HCT116 (cell line): Measurements from ENCODE around the gene ATG16L1. TPM values are rescaled to one million over a fixed set of nuclear protein-coding genes. Genes with fewer than 3 reads are reported as not detected.
A peak's percentile ranks its signal among the peaks of the same experiment; 100 is the strongest.

Experiments used
- ATAC-seq: fragments of 200-7000 bp; cut with Tn5 transposase; 2 replicates; pipeline ENCODE4 v1.9.1; 2020; ENCODE audit warnings: mild to moderate bottlenecking, moderate library complexity
- BruUV-seq: library from RNA; stranded (reverse); fragments of 400-500 nt; replicated peaks from 2 replicates; lab custom pipeline; 2021; lab: Mats Ljungman, UMichigan
- CTCF ChIA-PET: fragments of 300-600 bp; sonication (Branson Sonifier 250); formaldehyde crosslinking; loops from one replicate; lab custom pipeline; 2021; ENCODE audit warnings: antibody characterized with exemption; lab: Charles Lee
- POLR2A ChIA-PET: fragments of 300-600, 350-600 bp; sonication (Branson Sonifier 250); formaldehyde crosslinking; loops from one replicate; lab custom pipeline; 2021; ENCODE audit warnings: antibody characterized with exemption; lab: Charles Lee
- RAD21 ChIA-PET, 2 experiments: fragments of 300-600 bp; sonication (Branson Sonifier 250); formaldehyde crosslinking; loops; one replicate each; lab custom pipeline; 2023; ENCODE audit warnings: low total read pairs in 2 of 2; ENCODE audit not compliant: uncharacterized antibody in 2 of 2, unreplicated experiment in 2 of 2, low non-redundant PET in 1 of 2; lab: Charles Lee
- DNase-seq: peaks from one replicate; pipeline ENCODE4 v3.0.0-alpha.2; 2010; ENCODE audit warnings: low read depth, low spot score
- H2AFZ ChIP-seq: fragments of 200-600 bp; shearing (Covaris generic), sonication (generic); 2 replicates; pipeline ENCODE4 v1.6.1; 2017; ENCODE audit warnings: low read depth, mixed run types, mixed read lengths, antibody characterized with exemption, low read length; ENCODE audit not compliant: poor library complexity, severe bottlenecking
- H3K27ac ChIP-seq: 2 replicates; pipeline ENCODE4 v1.5.1; 2012; ENCODE audit warnings: low read depth, low read length
- H3K27me3 ChIP-seq: fragments of 200-600 bp; sonication (generic); 2 replicates; pipeline ENCODE4 v1.6.1; 2016; ENCODE audit warnings: mixed run types, low read length, mixed read lengths; ENCODE audit not compliant: insufficient read depth
- H3K36me3 ChIP-seq, 2 experiments: fragments of 200-500 bp in 1 of 2; fragments of 200-600 bp in 1 of 2; sonication (Bioruptor generic) in 1 of 2; sonication (generic) in 1 of 2; 2 replicates each; pipeline versions ENCODE4 v1.5.1 to v1.6.1; 2014 to 2016; ENCODE audit warnings: low read length in 2 of 2, inconsistent platforms in 1 of 2, mixed read lengths in 1 of 2, mixed run types in 1 of 2; ENCODE audit not compliant: insufficient read depth in 2 of 2, control insufficient read depth in 1 of 2
- H3K4me1 ChIP-seq, 2 experiments: fragments of 200-600 bp in 1 of 2; sonication (generic) in 1 of 2; 2 replicates each; pipeline versions ENCODE4 v1.5.1 to v1.6.1; 2012 to 2017; ENCODE audit warnings: low read length in 2 of 2, inconsistent platforms in 1 of 2, mild to moderate bottlenecking in 1 of 2, mixed read lengths in 1 of 2, mixed run types in 1 of 2, moderate library complexity in 1 of 2; ENCODE audit not compliant: insufficient read depth in 2 of 2, control insufficient read depth in 1 of 2
- H3K4me2 ChIP-seq: fragments of 200-600 bp; sonication (generic); 2 replicates; pipeline ENCODE4 v1.6.1; 2017; ENCODE audit warnings: mixed run types, low read length, mixed read lengths
- H3K4me3 ChIP-seq, 2 experiments: fragments of 200-600 bp in 1 of 2; sonication (generic) in 1 of 2; replicated peaks in 1 of 2; 2 replicates each; pipeline ENCODE4 v1.5.1; 2011 to 2016; ENCODE audit warnings: low read length in 2 of 2, control low read depth in 1 of 2, low read depth in 1 of 2, mild to moderate bottlenecking in 1 of 2, mixed read lengths in 1 of 2, mixed run types in 1 of 2
- H3K79me2 ChIP-seq: fragments of 200-600 bp; sonication (generic); 2 replicates; pipeline ENCODE4 v1.6.1; 2017; ENCODE audit warnings: mild to moderate bottlenecking, mixed run types, low read length, moderate library complexity, mixed read lengths; ENCODE audit not compliant: insufficient read depth
- H3K9ac ChIP-seq: fragments of 200-600 bp; sonication (generic); 2 replicates; pipeline ENCODE4 v1.6.1; 2016; ENCODE audit warnings: low read length, mixed read lengths
- H3K9me2 ChIP-seq: fragments of 200-600 bp; sonication (generic), shearing (Covaris generic); 2 replicates; pipeline ENCODE4 v1.6.1; 2017; ENCODE audit warnings: mixed run types, mild to moderate bottlenecking, moderate library complexity; ENCODE audit not compliant: insufficient read depth
- H3K9me3 ChIP-seq, 2 experiments: fragments of 200-500 bp in 1 of 2; fragments of 200-600 bp in 1 of 2; sonication (Bioruptor generic) in 1 of 2; sonication (generic) in 1 of 2; 2 replicates each; pipeline ENCODE4 v1.6.1; 2014 to 2017; ENCODE audit warnings: low read length in 2 of 2, mixed read lengths in 2 of 2, inconsistent platforms in 1 of 2, low read depth in 1 of 2, mild to moderate bottlenecking in 1 of 2, mixed run types in 1 of 2, moderate library complexity in 1 of 2; ENCODE audit not compliant: control insufficient read depth in 1 of 2, insufficient read depth in 1 of 2
- H4K20me1 ChIP-seq: fragments of 200-600 bp; sonication (generic), shearing (Covaris generic); 2 replicates; pipeline ENCODE4 v1.6.1; 2017; ENCODE audit warnings: mixed run types, mild to moderate bottlenecking, moderate library complexity; ENCODE audit not compliant: insufficient read depth
- CBX3 ChIP-seq: IDR thresholded peaks from 2 replicates; pipeline ENCODE4 v1.6.1; 2012; ENCODE audit warnings: low read depth
- CEBPB ChIP-seq: IDR thresholded peaks from 2 replicates; pipeline ENCODE4 v1.6.1; 2012; ENCODE audit warnings: low read depth
- EGR1 ChIP-seq: IDR thresholded peaks from 2 replicates; pipeline ENCODE4 v1.6.1; 2012; ENCODE audit warnings: low read depth
- EZH2phosphoT487 ChIP-seq: fragments of 200-600 bp; IDR thresholded peaks from 2 replicates; pipeline ENCODE4 v1.6.1; 2018; ENCODE audit warnings: antibody characterized with exemption, borderline replicate concordance
- FOSL1 ChIP-seq: IDR thresholded peaks from 2 replicates; pipeline ENCODE4 v1.6.1; 2012; ENCODE audit warnings: low read depth
- JUND ChIP-seq: IDR thresholded peaks from 2 replicates; pipeline ENCODE4 v1.6.1; 2012
- POLR2AphosphoS5 ChIP-seq: IDR thresholded peaks from 2 replicates; pipeline ENCODE4 v1.6.1; 2011; ENCODE audit warnings: mild to moderate bottlenecking, low read depth, low read length, moderate library complexity
- SIN3A ChIP-seq: IDR thresholded peaks from 2 replicates; pipeline ENCODE4 v1.6.1; 2012; ENCODE audit warnings: low read depth
- SP1 ChIP-seq: IDR thresholded peaks from 2 replicates; pipeline ENCODE4 v1.6.1; 2012; ENCODE audit warnings: low read depth
- intact Hi-C: fragments of 100-400 bp; cut with micrococcal nuclease; formaldehyde crosslinking; loops from 2 replicates; pipeline ENCODE4 v1.10.0; 2022
- total RNA-seq: library from RNA; stranded (reverse); gene quantifications from one replicate; pipeline ENCODE4 v1.2.1, GENCODE V29; 2021; ENCODE audit not compliant: unreplicated experiment
- TF ChIP-seq, protein P1 (sequence below): IDR thresholded peaks from 2 replicates; pipeline ENCODE4 v1.6.1; 2011; ENCODE audit warnings: mild to moderate bottlenecking, low read length, moderate library complexity; ENCODE audit not compliant: insufficient replicate concordance; ENCODE audit errors: extremely low read depth
- TF ChIP-seq, protein P2 (sequence below): IDR thresholded peaks from 2 replicates; pipeline ENCODE4 v1.6.1; 2012
- TF ChIP-seq, protein P3 (sequence below), 3 experiments: fragments of 200-600 bp in 1 of 3; sonication (generic) in 1 of 3; IDR thresholded peaks in 2 of 3; conservative IDR thresholded peaks in 1 of 3; 2 replicates each; pipeline ENCODE4 v1.5.1; 2012 to 2017; ENCODE audit warnings: low read depth in 2 of 3, low read length in 2 of 3, antibody characterized with exemption in 1 of 3, borderline replicate concordance in 1 of 3, control low read depth in 1 of 3, mild to moderate bottlenecking in 1 of 3, mixed read lengths in 1 of 3, mixed run types in 1 of 3, moderate library complexity in 1 of 3; ENCODE audit not compliant: insufficient read depth in 1 of 3
- TF ChIP-seq, protein P4 (sequence below): IDR thresholded peaks from 2 replicates; pipeline ENCODE4 v1.6.1; 2012

The ATG16L1 gene
- total RNA-seq, 1 experiment from 2014 or later, result 43.4 TPM

- peak; percentile 80 for TF ChIP-seq FOSL1
- TF ChIP-seq, all 23 proteins: peak for 8
Observed at GRCh38 chr2:233244818-233245217, 6.7 kb upstream of the ATG16L1 start (continued).

DNA sequence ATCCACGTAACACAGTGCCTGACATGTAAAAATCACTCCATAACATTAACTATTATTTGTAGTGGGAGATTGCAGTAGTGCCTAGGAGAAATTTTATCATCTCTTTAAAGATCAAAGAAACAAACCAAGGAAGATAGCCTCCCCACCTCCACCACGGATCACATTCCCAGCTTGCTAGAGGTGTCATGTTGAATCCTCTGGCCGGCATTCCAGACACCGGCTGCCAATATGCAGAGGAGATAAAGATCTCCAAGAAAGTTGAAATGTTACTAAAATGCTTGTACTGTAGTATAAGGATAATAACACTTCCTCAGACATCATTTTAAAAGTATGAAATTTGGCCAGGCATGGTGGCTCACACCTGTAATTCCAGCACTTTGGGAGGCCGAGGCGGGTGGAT is 6.1 kb upstream of the ATG16L1 start:
- intact Hi-C loops, result no loop called here
- H3K4me3 ChIP-seq, result no peak overlapping the region
- peak overlapping the region; percentile 42 for H3K4me2 ChIP-seq
- peak overlapping the region; percentile 71 for H2AFZ ChIP-seq
- H3K27me3 ChIP-seq, result no peaks in the 10 kb centered on the region
- H3K9me3 ChIP-seq, result no peaks in the 10 kb centered on the region
- CTCF ChIA-PET, result interaction anchor here (1.3 kb wide), 1 partner anchor 392 kb away, joined by 3 read pairs; no protein-coding TSS in a partner anchor
- ATAC-seq, result no peak
- POLR2A ChIA-PET, result no interaction called here
- no TSS peak for BruUV-seq
- TF ChIP-seq SIN3A, result 0 out of 2 replicates have a peak, but pooled peaks have one; percentile 10
- TF ChIP-seq, protein P1, sequence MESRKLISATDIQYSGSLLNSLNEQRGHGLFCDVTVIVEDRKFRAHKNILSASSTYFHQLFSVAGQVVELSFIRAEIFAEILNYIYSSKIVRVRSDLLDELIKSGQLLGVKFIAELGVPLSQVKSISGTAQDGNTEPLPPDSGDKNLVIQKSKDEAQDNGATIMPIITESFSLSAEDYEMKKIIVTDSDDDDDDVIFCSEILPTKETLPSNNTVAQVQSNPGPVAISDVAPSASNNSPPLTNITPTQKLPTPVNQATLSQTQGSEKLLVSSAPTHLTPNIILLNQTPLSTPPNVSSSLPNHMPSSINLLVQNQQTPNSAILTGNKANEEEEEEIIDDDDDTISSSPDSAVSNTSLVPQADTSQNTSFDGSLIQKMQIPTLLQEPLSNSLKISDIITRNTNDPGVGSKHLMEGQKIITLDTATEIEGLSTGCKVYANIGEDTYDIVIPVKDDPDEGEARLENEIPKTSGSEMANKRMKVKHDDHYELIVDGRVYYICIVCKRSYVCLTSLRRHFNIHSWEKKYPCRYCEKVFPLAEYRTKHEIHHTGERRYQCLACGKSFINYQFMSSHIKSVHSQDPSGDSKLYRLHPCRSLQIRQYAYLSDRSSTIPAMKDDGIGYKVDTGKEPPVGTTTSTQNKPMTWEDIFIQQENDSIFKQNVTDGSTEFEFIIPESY, result no peak
- TF ChIP-seq, all 23 proteins: peak for 1
- H3K9ac ChIP-seq, result no peak overlapping the region
- no peaks in the 10 kb centered on the region for H3K9me2 ChIP-seq
- no peak for DNase-seq
- no peaks in the 10 kb centered on the region for H3K79me2 ChIP-seq
- RAD21 ChIA-PET, result no interaction called here
- H3K27ac ChIP-seq, result no peak overlapping the region
- H3K36me3 ChIP-seq, result no peaks in the 10 kb centered on the region
- H4K20me1 ChIP-seq, result no peaks in the 10 kb centered on the region
- peaks cover 34 to 60% of the 10 kb centered on the region in 2 experiments for H3K4me1 ChIP-seq

- intact Hi-C loops, result no loop called here
- Histone ChIP-seq H3K9me3 (no peaks in the 10 kb centered on the region), H3K9me2 (no peaks in the 10 kb centered on the region), H3K9ac (peak overlapping the region; percentile 33), H3K27ac (peak overlapping the region; percentile 82), H3K27me3 (no peaks in the 10 kb centered on the region), H3K4me2 (peak overlapping the region; percentile 56), H3K4me3 (peak overlapping the region; percentile 8 to 9; a peak in 3 of 4 replicates), H4K20me1 (no peaks in the 10 kb centered on the region), H3K36me3 (no peaks in the 10 kb centered on the region), H2AFZ (peak overlapping the region; percentile 55), H3K4me1 (peaks cover 27 to 56% of the 10 kb centered on the region in 2 experiments), H3K79me2 (peaks cover 6% of the 10 kb centered on the region)
- ChIA-PET CTCF (no interaction called here), POLR2A (interaction anchor here (1.1 kb wide), 1 partner anchor 393 kb away, joined by 4 read pairs; no protein-coding TSS in a partner anchor), RAD21 (no interaction called here)
- BruUV-seq, result TSS peak; percentile 93
- ATAC-seq, result 0 out of 2 replicates have a peak, but pooled peaks have one; percentile 4
- DNase-seq, result peak; percentile 44
- 0 out of 2 replicates have a peak, but pooled peaks have one; percentile 12 for TF ChIP-seq EGR1
- TF ChIP-seq FOSL1, result no peak
- TF ChIP-seq, protein P2, sequence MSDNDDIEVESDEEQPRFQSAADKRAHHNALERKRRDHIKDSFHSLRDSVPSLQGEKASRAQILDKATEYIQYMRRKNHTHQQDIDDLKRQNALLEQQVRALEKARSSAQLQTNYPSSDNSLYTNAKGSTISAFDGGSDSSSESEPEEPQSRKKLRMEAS, result no peak
- 0 out of 2 replicates have a peak, but pooled peaks have one; percentile 34 for TF ChIP-seq CBX3
- TF ChIP-seq JUND, result no peak
- TF ChIP-seq POLR2AphosphoS5, result no peak
- TF ChIP-seq EZH2phosphoT487, result no peak
- TF ChIP-seq SP1, result peak; percentile 48; the same call in 1 of the 2 replicates
- TF ChIP-seq, protein P3, sequence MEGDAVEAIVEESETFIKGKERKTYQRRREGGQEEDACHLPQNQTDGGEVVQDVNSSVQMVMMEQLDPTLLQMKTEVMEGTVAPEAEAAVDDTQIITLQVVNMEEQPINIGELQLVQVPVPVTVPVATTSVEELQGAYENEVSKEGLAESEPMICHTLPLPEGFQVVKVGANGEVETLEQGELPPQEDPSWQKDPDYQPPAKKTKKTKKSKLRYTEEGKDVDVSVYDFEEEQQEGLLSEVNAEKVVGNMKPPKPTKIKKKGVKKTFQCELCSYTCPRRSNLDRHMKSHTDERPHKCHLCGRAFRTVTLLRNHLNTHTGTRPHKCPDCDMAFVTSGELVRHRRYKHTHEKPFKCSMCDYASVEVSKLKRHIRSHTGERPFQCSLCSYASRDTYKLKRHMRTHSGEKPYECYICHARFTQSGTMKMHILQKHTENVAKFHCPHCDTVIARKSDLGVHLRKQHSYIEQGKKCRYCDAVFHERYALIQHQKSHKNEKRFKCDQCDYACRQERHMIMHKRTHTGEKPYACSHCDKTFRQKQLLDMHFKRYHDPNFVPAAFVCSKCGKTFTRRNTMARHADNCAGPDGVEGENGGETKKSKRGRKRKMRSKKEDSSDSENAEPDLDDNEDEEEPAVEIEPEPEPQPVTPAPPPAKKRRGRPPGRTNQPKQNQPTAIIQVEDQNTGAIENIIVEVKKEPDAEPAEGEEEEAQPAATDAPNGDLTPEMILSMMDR (IDR thresholded peaks at IDR 0.05 in 2 of 3, conservative IDR thresholded peaks at IDR 0.05 in 1 of 3; ENCODE audit: borderline replicate concordance in 1 of 3, insufficient read depth in 1 of 3, low read depth in 2 of 3, low read length in 2 of 3), result no peak
- TF ChIP-seq CEBPB, result no peak
- TF ChIP-seq, protein P4, sequence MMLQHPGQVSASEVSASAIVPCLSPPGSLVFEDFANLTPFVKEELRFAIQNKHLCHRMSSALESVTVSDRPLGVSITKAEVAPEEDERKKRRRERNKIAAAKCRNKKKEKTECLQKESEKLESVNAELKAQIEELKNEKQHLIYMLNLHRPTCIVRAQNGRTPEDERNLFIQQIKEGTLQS, result no peak
Observed at GRCh38 chr2:233247116-233247515, 4.4 kb upstream of the ATG16L1 start.
